ENCODE data around the gene LCMT2.

Gene LCMT2

GRCh38 chr15:43276563-43277200 lies 53.7 kb downstream of the LCMT2 start (continued):
- no peak for TF ChIP-seq PATZ1 (CRISPR knock-in tag; IDR thresholded peaks at IDR 0.05; ENCODE audit: borderline replicate concordance)
- no peak for TF ChIP-seq BACH2 (CRISPR knock-in tag; IDR thresholded peaks at IDR 0.05; ENCODE audit: borderline replicate concordance)
- no peak for TF ChIP-seq RARB (CRISPR knock-in tag; IDR thresholded peaks at IDR 0.05)
- TF ChIP-seq GLIS3 (CRISPR knock-in tag; IDR thresholded peaks at IDR 0.05) = no peak

- no peak for ATAC-seq
- TF ChIP-seq CSRNP3 (CRISPR knock-in tag; IDR thresholded peaks at IDR 0.05) (no peak), BACH2 (CRISPR knock-in tag; IDR thresholded peaks at IDR 0.05; ENCODE audit: borderline replicate concordance) (no peak), PPARA (CRISPR knock-in tag; IDR thresholded peaks at IDR 0.05; ENCODE audit: borderline replicate concordance) (no peak), ISL1 (CRISPR knock-in tag; IDR thresholded peaks at IDR 0.05) (no peak), OSR1 (CRISPR knock-in tag; IDR thresholded peaks at IDR 0.05) (no peak), GLIS3 (CRISPR knock-in tag; IDR thresholded peaks at IDR 0.05) (no peak), ZNF565 (CRISPR knock-in tag; conservative IDR thresholded peaks at IDR 0.05; ENCODE audit: low read depth) (no peak), TSHZ2 (CRISPR knock-in tag; IDR thresholded peaks at IDR 0.05) (no peak), POU6F1 (CRISPR knock-in tag; IDR thresholded peaks at IDR 0.05; ENCODE audit: borderline replicate concordance, low read depth) (no peak), RARB (CRISPR knock-in tag; IDR thresholded peaks at IDR 0.05) (no peak), SNAI2 (CRISPR knock-in tag; IDR thresholded peaks at IDR 0.05) (no peak), ZFP3 (CRISPR knock-in tag; IDR thresholded peaks at IDR 0.05) (no peak), ESRRG (CRISPR knock-in tag; IDR thresholded peaks at IDR 0.05) (no peak), PATZ1 (CRISPR knock-in tag; IDR thresholded peaks at IDR 0.05; ENCODE audit: borderline replicate concordance) (no peak), ZNF8 (CRISPR knock-in tag; IDR thresholded peaks at IDR 0.05) (no peak), ARNTL (CRISPR knock-in tag; IDR thresholded peaks at IDR 0.05; ENCODE audit: borderline replicate concordance, low read depth) (no peak)
These were observed 54.4 kb downstream of the LCMT2 start for GRCh38 chr15:43275740-43276562.

GRCh38 chr15:43274136-43274535 lies 56.2 kb downstream of the LCMT2 start:
- no peak; the same call in 2 of the 3 replicates for ATAC-seq

More at GRCh38 chr15:43274136-43274535, 56.2 kb downstream of the LCMT2 start:
- no peak for TF ChIP-seq ESRRG (CRISPR knock-in tag; IDR thresholded peaks at IDR 0.05)
- no peak for TF ChIP-seq ZNF565 (CRISPR knock-in tag; conservative IDR thresholded peaks at IDR 0.05; ENCODE audit: low read depth)
- TF ChIP-seq ZFP30 (CRISPR knock-in tag; IDR thresholded peaks at IDR 0.05) = no peak
- no peak for TF ChIP-seq POU6F1 (CRISPR knock-in tag; IDR thresholded peaks at IDR 0.05; ENCODE audit: borderline replicate concordance, low read depth)
- no peak for TF ChIP-seq ZNF70 (CRISPR knock-in tag; IDR thresholded peaks at IDR 0.05)
- no peak for TF ChIP-seq ISL1 (CRISPR knock-in tag; IDR thresholded peaks at IDR 0.05)
- TF ChIP-seq PATZ1 (CRISPR knock-in tag; IDR thresholded peaks at IDR 0.05; ENCODE audit: borderline replicate concordance) = no peak
